Activated CD8-positive, alpha-beta T cell treated with anti-CD3 and anti-CD28 coated beads for 36 hours (primary cell): ENCODE measurements around the gene TPH1. TPM values are rescaled to one million over a fixed set of nuclear protein-coding genes. Genes with fewer than 3 reads are reported as not detected.
A peak's percentile ranks its signal among the peaks of the same experiment; 100 is the strongest.

ENCODE experiments used
- ATAC-seq: fragments of 200-7000 bp; cut with Tn5 transposase; one replicate; pipeline ENCODE4 v1.10.0; 2021; ENCODE audit warnings: mild to moderate bottlenecking, moderate library complexity
- CTCF ChIA-PET: fragments of 350-600 bp; sonication (Branson Sonifier 250); formaldehyde crosslinking; loops from one replicate; lab custom pipeline; 2021; ENCODE audit warnings: antibody characterized with exemption; lab: Charles Lee
- POLR2A ChIA-PET: fragments of 350-600 bp; sonication (Branson Sonifier 250); formaldehyde crosslinking; loops from one replicate; lab custom pipeline; 2021; ENCODE audit warnings: antibody characterized with exemption; lab: Charles Lee
- DNase-seq: peaks from one replicate; pipeline ENCODE4 v3.0.0-alpha.2; 2020
- H3K27ac Mint-ChIP-seq: one replicate; pipeline ENCODE4 v1.8.0; 2021; ENCODE audit warnings: mild to moderate bottlenecking, mixed read lengths
- H3K27me3 Mint-ChIP-seq: one replicate; pipeline ENCODE4 v1.8.0; 2021; ENCODE audit warnings: mixed read lengths
- H3K36me3 Mint-ChIP-seq: one replicate; pipeline ENCODE4 v1.8.0; 2021; ENCODE audit warnings: low read depth, mixed read lengths
- H3K4me1 Mint-ChIP-seq: one replicate; pipeline ENCODE4 v1.8.0; 2021; ENCODE audit warnings: low read depth, mixed read lengths
- H3K4me3 Mint-ChIP-seq: one replicate; pipeline ENCODE4 v1.8.0; 2021; ENCODE audit warnings: mild to moderate bottlenecking, moderate library complexity, mixed read lengths
- H3K9me3 Mint-ChIP-seq: one replicate; pipeline ENCODE4 v1.8.0; 2021; ENCODE audit warnings: mixed read lengths
- CTCF ChIP-seq: fragments of 200-600 bp; IDR thresholded peaks from one replicate; pipeline ENCODE4 v1.8.0; 2022; ENCODE audit warnings: antibody characterized with exemption, mild to moderate bottlenecking
- intact Hi-C: fragments of 100-400 bp; cut with micrococcal nuclease; formaldehyde crosslinking; loops from one replicate; pipeline ENCODE4 v1.10.0; 2022
- total RNA-seq, 2 experiments: library from RNA; stranded (reverse); gene quantifications; one replicate each; pipeline ENCODE4 v1.2.3, GENCODE V29; 2021

TPH1 gene
- total RNA-seq: under 1 TPM; 0.18 to 0.23 TPM

DNA sequence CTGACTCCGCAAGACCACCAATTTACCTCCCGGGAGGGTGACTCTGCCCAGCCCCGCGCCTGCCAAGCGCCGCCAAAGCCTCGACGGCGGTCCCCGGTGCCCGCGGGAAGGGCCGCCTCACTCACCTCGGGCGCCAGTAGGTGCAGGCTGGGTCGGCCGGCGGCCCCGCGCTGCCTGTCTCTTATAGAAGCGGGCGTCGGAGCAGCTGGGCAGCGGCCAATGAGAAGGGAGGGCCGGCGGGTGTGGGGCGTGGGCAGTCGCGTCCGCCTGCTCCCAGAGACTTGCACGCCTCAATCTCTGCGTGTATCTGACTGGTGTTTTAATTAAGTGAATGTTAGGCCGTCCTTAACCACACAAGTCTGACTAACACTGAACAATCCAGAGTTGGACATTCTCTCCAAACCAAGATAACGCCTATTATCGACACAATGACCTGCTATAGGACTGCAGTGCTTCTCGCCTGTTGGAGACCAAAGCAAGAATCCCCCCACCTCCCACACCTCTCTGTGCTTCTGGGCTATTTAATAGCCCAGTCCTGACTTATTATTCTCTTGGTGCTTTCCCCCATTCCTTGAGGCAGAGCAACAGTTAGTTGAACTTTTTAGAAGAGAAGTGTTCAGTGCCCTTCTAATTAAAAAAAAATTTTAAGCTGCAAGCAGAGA is at the start of gene TPH1:
Gene TPH1 (minus strand): TSS at position 154 of the 662 bp plus-strand sequence. CDS start 5,507 bp downstream, outside the sequence.
- no peak within 1 kb of the TSS for H3K4me3 Mint-ChIP-seq
- CTCF ChIA-PET: no interaction called here
- peak; percentile 39 for ATAC-seq
- POLR2A ChIA-PET: no interaction called here
- intact Hi-C loops: no loop called here
- H3K27me3 Mint-ChIP-seq: peaks cover 44% of the 10 kb centered on the region
- H3K27ac Mint-ChIP-seq: no peak within 1 kb of the TSS
- H3K9me3 Mint-ChIP-seq: no peaks in the 10 kb centered on the region
- H3K36me3 Mint-ChIP-seq: no peaks in the 10 kb centered on the region
- no peak for DNase-seq
- no peaks in the 10 kb centered on the region for H3K4me1 Mint-ChIP-seq
- no peak for TF ChIP-seq CTCF

GRCh38 chr11:18093959-18094358 is 47.9 kb upstream of the TPH1 start:
- no peak overlapping the region for H3K27ac Mint-ChIP-seq
- ATAC-seq (no peak), DNase-seq (no peak)
- TF ChIP-seq CTCF: no peak
- H3K9me3 Mint-ChIP-seq: no peaks in the 10 kb centered on the region
- H3K4me1 Mint-ChIP-seq: peaks cover 5% of the 10 kb centered on the region
- intact Hi-C loops: no loop called here
- H3K36me3 Mint-ChIP-seq: peaks cover 48% of the 10 kb centered on the region
- POLR2A ChIA-PET: interaction anchor here (1.1 to 1.2 kb wide), 2 partner anchors 26 to 27 kb away, joined by 3 read pairs; no protein-coding TSS in a partner anchor
- no peak overlapping the region for H3K4me3 Mint-ChIP-seq
- H3K27me3 Mint-ChIP-seq: no peaks in the 10 kb centered on the region
- CTCF ChIA-PET: interaction anchor here (1.9 kb wide), 1 partner anchor 21 kb away, joined by 6 read pairs; no protein-coding TSS in a partner anchor

- Mint-ChIP-seq H3K27ac (peak overlapping the region; percentile 4), H3K4me3 (no peak overlapping the region), H3K27me3 (no peaks in the 10 kb centered on the region), H3K9me3 (no peaks in the 10 kb centered on the region), H3K4me1 (peaks cover 5% of the 10 kb centered on the region), H3K36me3 (peaks cover 57% of the 10 kb centered on the region)
- DNase-seq (no peak), ATAC-seq (no peak)
- TF ChIP-seq CTCF: no peak
- CTCF ChIA-PET: interaction anchor here (3.2 kb wide), 1 partner anchor 24 kb away, joined by 16 read pairs; no protein-coding TSS in a partner anchor
- POLR2A ChIA-PET: no interaction called here
- intact Hi-C loops: no loop called here
Observed at GRCh38 chr11:18091731-18092130, 45.7 kb upstream of the TPH1 start.

DNA sequence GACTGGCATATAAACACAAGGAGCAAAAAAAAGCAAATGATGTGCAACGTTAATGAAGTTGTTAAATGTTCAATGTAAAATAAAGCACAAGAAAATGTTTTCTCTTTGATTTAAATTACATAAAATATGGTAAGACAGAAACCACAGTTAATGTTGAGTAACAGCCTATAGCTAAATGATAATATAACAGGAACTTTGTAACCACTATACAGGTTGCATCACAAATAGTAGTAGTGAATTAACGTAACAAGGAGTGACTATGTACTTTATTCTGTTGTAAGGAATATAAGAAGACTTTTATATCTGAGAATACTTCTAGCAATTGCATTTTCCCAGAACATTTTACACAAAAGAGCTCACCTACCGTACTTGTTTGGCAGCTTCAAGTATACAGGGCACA is 42.9 kb upstream of the TPH1 start:
- POLR2A ChIA-PET: interaction anchor here (1.2 to 1.5 kb wide), 2 partner anchors 10 to 17 kb away, joined by 3 to 4 read pairs; partner anchors contain the start of gene SAAL1
- intact Hi-C loops: no loop called here

More for the DNA sequence above, 42.9 kb upstream of the TPH1 start:
- ATAC-seq: no peak
- CTCF ChIA-PET: interaction anchor here (0.8 to 3.2 kb wide), 6 partner anchors 9 to 103 kb away, joined by 3 to 16 read pairs (median 3); partner anchors contain the start of gene SAAL1
- Mint-ChIP-seq H3K27ac (peak overlapping the region; percentile 60), H3K27me3 (no peaks in the 10 kb centered on the region), H3K36me3 (peaks cover 48% of the 10 kb centered on the region), H3K4me3 (no peak overlapping the region), H3K4me1 (no peaks in the 10 kb centered on the region), H3K9me3 (no peaks in the 10 kb centered on the region)
- TF ChIP-seq CTCF: no peak
- no peak for DNase-seq
